ENCODE results near the gene GALE. TPM values are rescaled to one million over a fixed set of nuclear protein-coding genes. Genes with fewer than 3 reads are reported as not detected.

Gene GALE
- total and polyA plus RNA-seq, 2 of the 13 experiments (the other 11 are each of a cell fraction or from before 2014, with no cell fraction given), result 85.2 to 88.4 TPM

DNA sequence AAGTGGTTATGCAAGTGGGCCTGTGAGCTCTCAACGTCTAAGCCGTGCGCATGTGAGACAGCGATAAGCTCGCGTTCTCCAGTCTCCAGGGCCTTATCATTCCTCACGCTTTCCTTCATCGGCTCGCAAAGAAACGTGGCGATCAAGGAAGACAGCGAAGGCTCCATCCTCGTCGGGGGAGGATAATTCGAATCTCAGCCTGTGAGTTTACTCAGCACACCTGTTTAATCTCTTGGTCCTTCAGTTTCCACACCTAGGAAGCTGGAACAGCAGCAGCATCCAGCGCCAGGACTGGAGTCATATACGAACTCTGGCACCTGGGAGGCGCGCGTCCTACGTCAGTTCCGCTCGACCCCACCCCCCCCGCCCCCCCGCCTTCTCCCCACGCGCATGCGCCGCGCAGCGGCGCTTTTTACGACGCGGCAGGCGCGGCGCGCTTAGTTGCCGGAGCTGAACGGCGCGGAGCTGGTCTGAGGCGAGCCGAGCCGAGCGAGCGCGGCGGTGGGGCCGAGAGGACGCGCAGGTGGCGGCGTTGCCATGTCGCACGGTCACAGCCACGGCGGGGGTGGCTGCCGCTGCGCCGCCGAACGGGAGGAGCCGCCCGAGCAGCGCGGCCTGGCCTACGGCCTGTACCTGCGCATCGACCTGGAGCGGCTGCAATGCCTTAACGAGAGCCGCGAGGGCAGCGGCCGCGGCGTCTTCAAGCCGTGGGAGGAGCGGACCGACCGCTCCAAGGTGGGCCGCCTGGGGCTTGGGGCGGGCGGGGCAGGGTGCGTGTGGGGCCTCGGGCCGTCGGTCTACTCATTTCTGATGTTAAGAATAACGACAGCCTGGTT lies 22.4 kb downstream of the GALE start, which contains the start of gene PITHD1 (continued):
- TF ChIP-seq ZNF615 (CRISPR knock-in tag; IDR thresholded peaks at IDR 0.05; ENCODE audit: borderline replicate concordance) (no peak), ZNF30 (CRISPR knock-in tag; IDR thresholded peaks at IDR 0.05) (0 out of 2 replicates have a peak, but pooled peaks have one; percentile 49), HNF4G (IDR thresholded peaks at IDR 0.05; ENCODE audit: borderline replicate concordance, low read depth, low read length) (peak; percentile 23; the same call in 1 of the 2 replicates), HNF4G (CRISPR knock-in tag; IDR thresholded peaks at IDR 0.05; ENCODE audit: borderline replicate concordance, low read depth) (no peak), FOXP1 (IDR thresholded peaks at IDR 0.05) (no peak), FOXP1 (CRISPR knock-in tag; IDR thresholded peaks at IDR 0.05) (no peak), PAF1 (CRISPR knock-in tag; IDR thresholded peaks at IDR 0.05) (no peak), ZNF33B (CRISPR knock-in tag; IDR thresholded peaks at IDR 0.05) (no peak), ONECUT2 (CRISPR knock-in tag; IDR thresholded peaks at IDR 0.05) (0 out of 2 replicates have a peak, but pooled peaks have one; percentile 5), MLLT10 (CRISPR knock-in tag; IDR thresholded peaks at IDR 0.05) (no peak), SATB2 (CRISPR knock-in tag; IDR thresholded peaks at IDR 0.05) (no peak), ZNF782 (CRISPR knock-in tag; IDR thresholded peaks at IDR 0.05; ENCODE audit: borderline replicate concordance) (no peak), KDM1A (CRISPR knock-in tag; IDR thresholded peaks at IDR 0.05) (0 out of 2 replicates have a peak, but pooled peaks have one; percentile 62), TCF7 (IDR thresholded peaks at IDR 0.05; ENCODE audit: low read depth) (no peak), SAP130 (CRISPR knock-in tag; IDR thresholded peaks at IDR 0.05; ENCODE audit: low read depth) (peak; percentile 91), FOXC1 (CRISPR knock-in tag; IDR thresholded peaks at IDR 0.05; ENCODE audit: borderline replicate concordance) (no peak), SIX1 (CRISPR knock-in tag; IDR thresholded peaks at IDR 0.05; ENCODE audit: borderline replicate concordance) (peak; percentile 16; the same call in 1 of the 2 replicates), PBX2 (CRISPR knock-in tag; IDR thresholded peaks at IDR 0.05) (no peak), MTF2 (CRISPR knock-in tag; IDR thresholded peaks at IDR 0.05; ENCODE audit: borderline replicate concordance) (no peak), KDM6A (CRISPR knock-in tag; IDR thresholded peaks at IDR 0.05; ENCODE audit: low read depth) (no peak), PREB (CRISPR knock-in tag; IDR thresholded peaks at IDR 0.05) (0 out of 2 replicates have a peak, but pooled peaks have one; percentile 43), ZNF775 (CRISPR knock-in tag; IDR thresholded peaks at IDR 0.05; ENCODE audit: borderline replicate concordance) (no peak), ZNF616 (CRISPR knock-in tag; IDR thresholded peaks at IDR 0.05; ENCODE audit: low read depth) (peak; percentile 82; the same call in 1 of the 2 replicates), ZNF3 (CRISPR knock-in tag; IDR thresholded peaks at IDR 0.05) (no peak), ZNF33A (CRISPR knock-in tag; IDR thresholded peaks at IDR 0.05; ENCODE audit: borderline replicate concordance) (no peak)
- TF ChIP-seq, protein P1, sequence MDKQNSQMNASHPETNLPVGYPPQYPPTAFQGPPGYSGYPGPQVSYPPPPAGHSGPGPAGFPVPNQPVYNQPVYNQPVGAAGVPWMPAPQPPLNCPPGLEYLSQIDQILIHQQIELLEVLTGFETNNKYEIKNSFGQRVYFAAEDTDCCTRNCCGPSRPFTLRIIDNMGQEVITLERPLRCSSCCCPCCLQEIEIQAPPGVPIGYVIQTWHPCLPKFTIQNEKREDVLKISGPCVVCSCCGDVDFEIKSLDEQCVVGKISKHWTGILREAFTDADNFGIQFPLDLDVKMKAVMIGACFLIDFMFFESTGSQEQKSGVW (CRISPR knock-in tag; IDR thresholded peaks at IDR 0.05; ENCODE audit: borderline replicate concordance), result no peak
- TF ChIP-seq, protein P2, sequence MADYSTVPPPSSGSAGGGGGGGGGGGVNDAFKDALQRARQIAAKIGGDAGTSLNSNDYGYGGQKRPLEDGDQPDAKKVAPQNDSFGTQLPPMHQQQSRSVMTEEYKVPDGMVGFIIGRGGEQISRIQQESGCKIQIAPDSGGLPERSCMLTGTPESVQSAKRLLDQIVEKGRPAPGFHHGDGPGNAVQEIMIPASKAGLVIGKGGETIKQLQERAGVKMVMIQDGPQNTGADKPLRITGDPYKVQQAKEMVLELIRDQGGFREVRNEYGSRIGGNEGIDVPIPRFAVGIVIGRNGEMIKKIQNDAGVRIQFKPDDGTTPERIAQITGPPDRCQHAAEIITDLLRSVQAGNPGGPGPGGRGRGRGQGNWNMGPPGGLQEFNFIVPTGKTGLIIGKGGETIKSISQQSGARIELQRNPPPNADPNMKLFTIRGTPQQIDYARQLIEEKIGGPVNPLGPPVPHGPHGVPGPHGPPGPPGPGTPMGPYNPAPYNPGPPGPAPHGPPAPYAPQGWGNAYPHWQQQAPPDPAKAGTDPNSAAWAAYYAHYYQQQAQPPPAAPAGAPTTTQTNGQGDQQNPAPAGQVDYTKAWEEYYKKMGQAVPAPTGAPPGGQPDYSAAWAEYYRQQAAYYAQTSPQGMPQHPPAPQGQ (CRISPR knock-in tag; IDR thresholded peaks at IDR 0.05; ENCODE audit: borderline replicate concordance), result no peak
